Measurements from ENCODE around the gene SCN3B. TPM values are rescaled to one million over a fixed set of nuclear protein-coding genes. Genes with fewer than 3 reads are reported as not detected.

SCN3B gene
- polyA plus RNA-seq, 1 donor (not counting 4 experiments of a cell fraction or from before 2014, with no cell fraction given): 0.08 TPM

DNA sequence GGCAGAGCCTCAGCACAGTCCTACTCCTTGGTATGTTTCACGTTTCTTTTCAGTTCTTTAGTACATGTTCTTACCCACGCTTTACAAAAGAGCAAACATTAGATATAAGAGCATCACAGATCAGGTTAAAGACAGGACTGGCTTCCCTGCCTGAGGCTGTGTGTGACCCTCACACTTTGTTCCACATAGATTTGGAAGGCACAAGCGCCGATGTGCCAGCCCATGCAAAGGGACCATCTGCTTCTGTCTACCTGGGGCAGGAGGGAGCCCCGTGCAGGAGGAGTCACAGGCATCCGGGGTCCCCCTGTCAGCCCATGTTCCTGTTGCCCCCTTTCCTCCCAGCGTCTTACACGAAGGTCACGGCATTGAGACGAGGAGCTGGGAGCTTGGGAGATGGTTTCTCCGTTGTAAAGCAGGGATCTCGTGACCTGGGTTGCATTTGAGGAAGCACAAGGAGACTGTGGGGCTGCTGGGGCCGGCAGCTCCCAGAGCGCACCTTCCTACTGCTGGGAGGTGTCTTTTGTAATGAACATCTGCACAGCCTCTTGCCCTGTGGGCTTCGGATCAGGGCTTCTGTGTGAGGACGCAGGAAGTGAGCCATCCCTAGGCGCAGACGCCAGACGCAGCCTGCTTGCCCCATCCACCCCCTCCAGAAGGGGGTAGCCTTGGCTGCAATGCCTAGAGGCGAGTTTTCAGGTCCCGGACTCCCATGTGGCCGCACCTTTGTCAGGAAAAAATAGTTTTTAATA is 72.6 kb downstream of the SCN3B start:
- TF ChIP-seq EZH2 (IDR thresholded peaks at IDR 0.05; ENCODE audit: low read length): no peak
- TF ChIP-seq, protein P1, sequence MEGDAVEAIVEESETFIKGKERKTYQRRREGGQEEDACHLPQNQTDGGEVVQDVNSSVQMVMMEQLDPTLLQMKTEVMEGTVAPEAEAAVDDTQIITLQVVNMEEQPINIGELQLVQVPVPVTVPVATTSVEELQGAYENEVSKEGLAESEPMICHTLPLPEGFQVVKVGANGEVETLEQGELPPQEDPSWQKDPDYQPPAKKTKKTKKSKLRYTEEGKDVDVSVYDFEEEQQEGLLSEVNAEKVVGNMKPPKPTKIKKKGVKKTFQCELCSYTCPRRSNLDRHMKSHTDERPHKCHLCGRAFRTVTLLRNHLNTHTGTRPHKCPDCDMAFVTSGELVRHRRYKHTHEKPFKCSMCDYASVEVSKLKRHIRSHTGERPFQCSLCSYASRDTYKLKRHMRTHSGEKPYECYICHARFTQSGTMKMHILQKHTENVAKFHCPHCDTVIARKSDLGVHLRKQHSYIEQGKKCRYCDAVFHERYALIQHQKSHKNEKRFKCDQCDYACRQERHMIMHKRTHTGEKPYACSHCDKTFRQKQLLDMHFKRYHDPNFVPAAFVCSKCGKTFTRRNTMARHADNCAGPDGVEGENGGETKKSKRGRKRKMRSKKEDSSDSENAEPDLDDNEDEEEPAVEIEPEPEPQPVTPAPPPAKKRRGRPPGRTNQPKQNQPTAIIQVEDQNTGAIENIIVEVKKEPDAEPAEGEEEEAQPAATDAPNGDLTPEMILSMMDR (optimal IDR thresholded peaks at IDR 0.05 in 1 of 3, IDR thresholded peaks at IDR 0.05 in 1 of 3, conservative IDR thresholded peaks at IDR 0.05 in 1 of 3; ENCODE audit: extremely low read depth in 1 of 3, insufficient read depth in 2 of 3, low read length in 3 of 3): no peak
- DNase-seq (ENCODE audit: low read depth, low spot score): no peak
- Histone ChIP-seq H3K27ac (ENCODE audit: control insufficient read depth, insufficient read depth, low read length) (no peak overlapping the region), H3K4me1 (ENCODE audit: control insufficient read depth, extremely low read depth, insufficient read depth, low read length) (no peaks in the 10 kb centered on the region), H3K79me2 (ENCODE audit: control insufficient read depth, insufficient read depth, low read length) (no peaks in the 10 kb centered on the region), H2AFZ (ENCODE audit: control insufficient read depth, low read length) (no peak overlapping the region), H3K9me3 (ENCODE audit: control insufficient read depth, low read depth, low read length) (no peaks in the 10 kb centered on the region), H3K4me3 (ENCODE audit: control insufficient read depth in 2 of 3, extremely low read depth in 1 of 3, insufficient read depth in 2 of 3, low read depth in 1 of 3, low read length in 3 of 3) (no peak overlapping the region), H3K4me2 (ENCODE audit: control insufficient read depth, extremely low read depth, insufficient read depth, low read depth, low read length) (no peak overlapping the region), H3K9me1 (ENCODE audit: control insufficient read depth, extremely low read depth, insufficient read depth, low read length) (no peaks in the 10 kb centered on the region), H3K27me3 (ENCODE audit: control insufficient read depth, extremely low read depth, insufficient read depth, low read length) (peaks cover 16% of the 10 kb centered on the region), H4K20me1 (ENCODE audit: control insufficient read depth, extremely low read depth, insufficient read depth, low read length) (no peaks in the 10 kb centered on the region), H3K36me3 (ENCODE audit: control insufficient read depth in 2 of 2, extremely low read depth in 1 of 2, insufficient read depth in 2 of 2, low read length in 2 of 2) (no peaks in the 10 kb centered on the region), H3K9ac (ENCODE audit: control insufficient read depth, extremely low read depth, insufficient read depth, low read length) (no peak overlapping the region)
- no peak for FAIRE-seq
- dilution Hi-C loops (cut with MboI; ENCODE audit: extremely low pct_ligation_motif_present, low sequenced_read_pairs): no loop called here

DNA sequence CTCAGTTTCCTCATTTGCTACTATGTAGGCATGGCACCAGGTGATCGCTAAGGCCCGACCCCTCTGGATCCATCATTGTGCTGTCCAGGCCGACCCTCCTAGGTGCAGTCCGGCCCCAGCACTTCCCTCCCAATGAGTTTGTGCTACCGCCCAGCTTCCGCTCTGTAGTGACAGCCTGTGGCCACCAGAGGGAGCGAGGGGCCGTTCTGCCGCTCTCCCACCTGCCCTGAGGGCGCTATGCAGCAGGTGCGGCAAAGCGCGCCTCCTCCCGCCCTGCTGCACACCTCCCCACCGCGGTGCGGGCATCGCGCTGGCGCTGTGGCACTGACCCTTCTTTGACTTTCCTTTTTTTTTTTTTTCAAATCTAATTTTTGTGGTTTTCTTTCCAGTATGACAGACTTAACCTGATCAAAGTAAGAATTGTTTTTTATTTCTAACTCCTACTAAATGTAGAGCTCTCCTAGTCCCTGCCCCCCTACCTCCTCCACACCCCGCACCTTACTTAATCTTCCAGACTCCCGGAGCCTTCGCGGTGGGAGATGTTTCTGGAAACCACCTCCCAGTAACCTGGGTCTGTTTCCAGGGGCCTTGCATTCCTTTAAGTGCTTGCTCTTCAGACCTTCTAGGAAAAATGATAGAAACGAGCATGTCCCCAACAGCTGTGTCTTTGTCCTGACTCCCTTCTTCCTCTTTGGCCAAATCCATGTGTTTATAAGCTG is 73.7 kb downstream of the SCN3B start:
- Histone ChIP-seq H3K4me1 (ENCODE audit: control insufficient read depth, extremely low read depth, insufficient read depth, low read length) (no peaks in the 10 kb centered on the region), H3K9ac (ENCODE audit: control insufficient read depth, extremely low read depth, insufficient read depth, low read length) (no peak overlapping the region), H2AFZ (ENCODE audit: control insufficient read depth, low read length) (no peak overlapping the region), H3K4me2 (ENCODE audit: control insufficient read depth, extremely low read depth, insufficient read depth, low read depth, low read length) (no peak overlapping the region), H3K4me3 (ENCODE audit: control insufficient read depth in 2 of 3, extremely low read depth in 1 of 3, insufficient read depth in 2 of 3, low read depth in 1 of 3, low read length in 3 of 3) (no peak overlapping the region), H3K9me1 (ENCODE audit: control insufficient read depth, extremely low read depth, insufficient read depth, low read length) (no peaks in the 10 kb centered on the region), H3K79me2 (ENCODE audit: control insufficient read depth, insufficient read depth, low read length) (no peaks in the 10 kb centered on the region), H3K27me3 (ENCODE audit: control insufficient read depth, extremely low read depth, insufficient read depth, low read length) (peaks cover 11% of the 10 kb centered on the region), H3K27ac (ENCODE audit: control insufficient read depth, insufficient read depth, low read length) (no peak overlapping the region), H3K9me3 (ENCODE audit: control insufficient read depth, low read depth, low read length) (no peaks in the 10 kb centered on the region), H3K36me3 (ENCODE audit: control insufficient read depth in 2 of 2, extremely low read depth in 1 of 2, insufficient read depth in 2 of 2, low read length in 2 of 2) (no peaks in the 10 kb centered on the region), H4K20me1 (ENCODE audit: control insufficient read depth, extremely low read depth, insufficient read depth, low read length) (no peaks in the 10 kb centered on the region)
- dilution Hi-C loops (cut with MboI; ENCODE audit: extremely low pct_ligation_motif_present, low sequenced_read_pairs): no loop called here
- FAIRE-seq (no peak), DNase-seq (ENCODE audit: low read depth, low spot score) (peak; percentile 11)
- TF ChIP-seq EZH2 (IDR thresholded peaks at IDR 0.05; ENCODE audit: low read length): no peak
- TF ChIP-seq, protein P1 (optimal IDR thresholded peaks at IDR 0.05 in 1 of 3, IDR thresholded peaks at IDR 0.05 in 1 of 3, conservative IDR thresholded peaks at IDR 0.05 in 1 of 3; ENCODE audit: extremely low read depth in 1 of 3, insufficient read depth in 2 of 3, low read length in 3 of 3): peak; percentile 92 to 99 (median 99)
